GM12878 (cell line): ENCODE data around the gene SALL3.

Experiments
- ATF2 ChIP-seq: IDR thresholded peaks from 2 replicates; pipeline ENCODE4 v1.6.1; 2012; ENCODE audit warnings: low read length, inconsistent platforms
- ATF7 ChIP-seq: fragments of 450-650 bp; IDR thresholded peaks from 2 replicates; pipeline ENCODE4 v1.6.1; 2016; ENCODE audit warnings: low read depth, mild to moderate bottlenecking
- BHLHE40 ChIP-seq, 2 experiments: fragments of 450-650 bp in 1 of 2; IDR thresholded peaks; 2 replicates each; pipeline ENCODE4 v1.6.1; 2011 to 2017; ENCODE audit warnings: low read depth in 2 of 2, borderline replicate concordance in 1 of 2, improper control_type of control experiment in 1 of 2, low read length in 1 of 2, mild to moderate bottlenecking in 1 of 2
- CEBPB ChIP-seq, 2 experiments: fragments of 150-350 bp in 1 of 2; IDR thresholded peaks; 2 replicates each; pipeline ENCODE4 v1.6.1; 2012 to 2014; ENCODE audit warnings: low read depth in 2 of 2, low read length in 2 of 2, borderline replicate concordance in 1 of 2, inconsistent platforms in 1 of 2
- CTCF ChIP-seq, 3 experiments: IDR thresholded peaks in 2 of 3; conservative IDR thresholded peaks in 1 of 3; 2 replicates each; pipeline ENCODE4 v1.5.1; 2011; ENCODE audit warnings: low read depth in 3 of 3, low read length in 3 of 3, mild to moderate bottlenecking in 3 of 3, control low read depth in 2 of 3, moderate library complexity in 2 of 3, inconsistent platforms in 1 of 3, mixed read lengths in 1 of 3; ENCODE audit not compliant: control insufficient read depth in 2 of 3, insufficient read depth in 1 of 3; ENCODE audit errors: extremely low read depth in 1 of 3
- EZH2 ChIP-seq: IDR thresholded peaks from 2 replicates; pipeline ENCODE4 v1.6.1; 2012; ENCODE audit warnings: low read depth, mild to moderate bottlenecking, control low read depth, inconsistent platforms, low read length, borderline replicate concordance; ENCODE audit not compliant: control insufficient read depth
- KAT2A ChIP-seq: conservative IDR thresholded peaks from 2 replicates; pipeline ENCODE4 v1.6.1; 2011; ENCODE audit warnings: low read depth, low read length; ENCODE audit not compliant: control insufficient read depth
- PRDM15 ChIP-seq: fragments of 450-650 bp; formaldehyde crosslinking; IDR thresholded peaks from 2 replicates; pipeline ENCODE4 v1.4.0; 2020; ENCODE audit warnings: mild to moderate bottlenecking, moderate library complexity
- RAD21 ChIP-seq: IDR thresholded peaks from 2 replicates; pipeline ENCODE4 v1.6.1; 2011; ENCODE audit warnings: mild to moderate bottlenecking, low read depth, low read length, moderate library complexity; ENCODE audit not compliant: insufficient read depth
- SIN3A ChIP-seq: IDR thresholded peaks from 2 replicates; pipeline ENCODE4 v1.6.1; 2012; ENCODE audit warnings: low read depth, low read length, improper control_type of control experiment
- SP1 ChIP-seq: IDR thresholded peaks from one replicate; pipeline ENCODE4 v1.6.1; 2011; ENCODE audit warnings: low read depth, low read length
- STAT1 ChIP-seq: fragments of 450-650 bp; conservative IDR thresholded peaks from 2 replicates; pipeline ENCODE4 v1.6.1; 2014; ENCODE audit warnings: antibody characterized with exemption, mild to moderate bottlenecking
- TAF1 ChIP-seq: IDR thresholded peaks from 2 replicates; pipeline ENCODE4 v1.6.1; 2011; ENCODE audit warnings: mild to moderate bottlenecking, low read depth, low read length, borderline replicate concordance
- USF2 ChIP-seq: IDR thresholded peaks from 2 replicates; pipeline ENCODE4 v1.6.1; 2011; ENCODE audit warnings: low read depth, low read length, improper control_type of control experiment, borderline replicate concordance

GRCh38 chr18:78947291-78947690, 32.3 kb upstream of the SALL3 start:
- no peak for TF ChIP-seq STAT1
- TF ChIP-seq PRDM15 (CRISPR knock-in tag), result no peak
- TF ChIP-seq RAD21, result no peak
- TF ChIP-seq CEBPB (IDR thresholded peaks at IDR 0.05; ENCODE audit: borderline replicate concordance in 1 of 2, low read depth in 2 of 2, low read length in 2 of 2), result no peak
- TF ChIP-seq CTCF (IDR thresholded peaks at IDR 0.05 in 2 of 3, conservative IDR thresholded peaks at IDR 0.05 in 1 of 3; ENCODE audit: control insufficient read depth in 2 of 3, extremely low read depth in 1 of 3, insufficient read depth in 1 of 3, low read depth in 3 of 3, low read length in 3 of 3), result no peak
- no peak for TF ChIP-seq ATF7
- no peak for TF ChIP-seq SIN3A
- no peak for TF ChIP-seq USF2
- TF ChIP-seq SP1, result no peak
- TF ChIP-seq ATF2, result no peak
- TF ChIP-seq BHLHE40 (IDR thresholded peaks at IDR 0.05; ENCODE audit: borderline replicate concordance in 1 of 2, low read depth in 2 of 2, low read length in 1 of 2), result no peak
- TF ChIP-seq EZH2, result no peak
- TF ChIP-seq KAT2A, result no peak
- TF ChIP-seq TAF1, result no peak
